GM18517 (cell line): ENCODE results near the gene DEFB131A.
"Not testable (repeated sequence)": the region's sequence is repeated elsewhere in the genome, so short reads cannot be mapped to it uniquely, and the experiment has no call there.

ENCODE experiments used
- ATAC-seq: cut with Tn5 transposase; IDR thresholded peaks from one replicate; pipeline ENCODE4 v1.9.1; 2021; ENCODE audit warnings: mild to moderate bottlenecking, moderate library complexity; ENCODE audit not compliant: unreplicated experiment

DEFB131A gene

GRCh38 chr4:9494256-9495035 lies 50.2 kb downstream of the DEFB131A start:
- ATAC-seq = not testable (repeated sequence)

GRCh38 chr4:9495443-9495842 lies 51.2 kb downstream of the DEFB131A start:
- not testable (repeated sequence) for ATAC-seq

GRCh38 chr4:9497575-9498467 lies 53.6 kb downstream of the DEFB131A start:
- not testable (repeated sequence) for ATAC-seq

- ATAC-seq = not testable (repeated sequence)
Observed at GRCh38 chr4:9498468-9499040, 54.3 kb downstream of the DEFB131A start.

GRCh38 chr4:9499974-9500487 lies 55.8 kb downstream of the DEFB131A start:
- not testable (repeated sequence) for ATAC-seq
